CD14-positive monocyte (primary cell): Measurements from ENCODE around the gene SPATA16. TPM values are rescaled to one million over a fixed set of nuclear protein-coding genes. Genes with fewer than 3 reads are reported as not detected.
"Not testable (repeated sequence)": the region's sequence is repeated elsewhere in the genome, so short reads cannot be mapped to it uniquely, and the experiment has no call there.

Experiments
- DNase-seq, 3 donors: peaks; one replicate each; pipeline ENCODE4 v3.0.0-alpha.2; 2011 to 2022
- H2AFZ ChIP-seq: 2 replicates; pipeline ENCODE4 v1.6.0; 2012; ENCODE audit warnings: mild to moderate bottlenecking, low read depth, low read length, inconsistent platforms; ENCODE audit not compliant: insufficient read depth, poor library complexity, severe bottlenecking
- H3K27ac ChIP-seq, 2 donors: 1 replicate in 1 of 2; 2 replicates in 1 of 2; pipeline ENCODE4 v1.5.1; 2012 to 2013; ENCODE audit warnings: low read length in 2 of 2, control low read depth in 1 of 2, inconsistent platforms in 1 of 2, low read depth in 1 of 2, mild to moderate bottlenecking in 1 of 2
- H3K27me3 ChIP-seq, 2 donors: one replicate each; pipeline versions ENCODE4 v1.6.0 to v1.6.1; 2011 to 2013; ENCODE audit warnings: low read length in 2 of 2; ENCODE audit not compliant: control insufficient read depth in 2 of 2, insufficient read depth in 2 of 2
- H3K36me3 ChIP-seq, 2 donors: replicated peaks in 1 of 2; 1 replicate in 1 of 2; 2 replicates in 1 of 2; pipeline versions ENCODE4 v1.5.1 to v1.6.1; 2012 to 2013; ENCODE audit warnings: low read length in 2 of 2, control low read depth in 1 of 2, inconsistent platforms in 1 of 2, mild to moderate bottlenecking in 1 of 2; ENCODE audit not compliant: insufficient read depth in 2 of 2, control insufficient read depth in 1 of 2
- H3K4me1 ChIP-seq, 2 donors: 1 replicate in 1 of 2; 2 replicates in 1 of 2; pipeline versions ENCODE4 v1.5.1 to v1.6.1; 2012 to 2013; ENCODE audit warnings: low read length in 2 of 2, control low read depth in 1 of 2, inconsistent platforms in 1 of 2, mild to moderate bottlenecking in 1 of 2, moderate library complexity in 1 of 2; ENCODE audit not compliant: insufficient read depth in 2 of 2, control insufficient read depth in 1 of 2
- H3K4me2 ChIP-seq: replicated peaks from 2 replicates; pipeline ENCODE3; 2012; ENCODE audit warnings: low read length, moderate library complexity, mild to moderate bottlenecking; ENCODE audit not compliant: poor library complexity, severe bottlenecking; ENCODE audit errors: extremely low read depth
- H3K4me3 ChIP-seq, 3 experiments: fragments of 200-600 bp in 1 of 3; sonication (generic) in 1 of 3; replicated peaks in 1 of 3; 1 replicate in 2 of 3; 2 replicates in 1 of 3; pipeline ENCODE4 v1.5.1; 2011 to 2013; ENCODE audit warnings: low read length in 3 of 3, mild to moderate bottlenecking in 3 of 3, control low read depth in 2 of 3, low read depth in 2 of 3, inconsistent platforms in 1 of 3, moderate library complexity in 1 of 3
- H3K79me2 ChIP-seq: 2 replicates; pipeline ENCODE4 v1.6.0; 2012; ENCODE audit warnings: mild to moderate bottlenecking, control low read depth, inconsistent platforms, low read length, moderate library complexity; ENCODE audit not compliant: insufficient read depth
- H3K9ac ChIP-seq: 2 replicates; pipeline ENCODE4 v1.6.0; 2017; ENCODE audit warnings: low read length, mild to moderate bottlenecking; ENCODE audit not compliant: insufficient read depth, poor library complexity, severe bottlenecking
- H3K9me3 ChIP-seq, 2 donors: replicated peaks in 1 of 2; 1 replicate in 1 of 2; 2 replicates in 1 of 2; pipeline versions ENCODE4 v1.5.1 to v1.6.1; 2012 to 2013; ENCODE audit warnings: low read length in 2 of 2, control low read depth in 1 of 2; ENCODE audit not compliant: control insufficient read depth in 1 of 2, insufficient read depth in 1 of 2
- H4K20me1 ChIP-seq: 2 replicates; pipeline ENCODE4 v1.6.0; 2012; ENCODE audit warnings: mild to moderate bottlenecking, low read length, control low read depth, moderate library complexity; ENCODE audit not compliant: insufficient read depth
- H3K27ac Mint-ChIP-seq, 7 donors: one replicate each; pipeline ENCODE4 v1.8.0; 2020; ENCODE audit warnings: mild to moderate bottlenecking in 7 of 7, mixed read lengths in 7 of 7, moderate library complexity in 6 of 7, inconsistent platforms in 2 of 7
- H3K27me3 Mint-ChIP-seq, 3 donors: one replicate each; pipeline ENCODE4 v1.8.0; 2021 to 2022; ENCODE audit warnings: low read depth in 3 of 3, mild to moderate bottlenecking in 3 of 3, mixed read lengths in 3 of 3, moderate library complexity in 3 of 3, inconsistent platforms in 1 of 3
- H3K36me3 Mint-ChIP-seq, 2 donors: one replicate each; pipeline ENCODE4 v1.8.0; 2020; ENCODE audit warnings: mixed read lengths in 2 of 2, inconsistent platforms in 1 of 2, mild to moderate bottlenecking in 1 of 2
- H3K4me1 Mint-ChIP-seq: one replicate; pipeline ENCODE4 v1.8.0; 2020; ENCODE audit warnings: mild to moderate bottlenecking, mixed read lengths
- H3K4me3 Mint-ChIP-seq, 2 donors: one replicate each; pipeline ENCODE4 v1.8.0; 2020; ENCODE audit warnings: mild to moderate bottlenecking in 2 of 2, mixed read lengths in 2 of 2, moderate library complexity in 1 of 2
- H3K9me3 Mint-ChIP-seq, 7 donors: one replicate each; pipeline ENCODE4 v1.8.0; 2020 to 2022; ENCODE audit warnings: mixed read lengths in 7 of 7, mild to moderate bottlenecking in 6 of 7, moderate library complexity in 6 of 7, inconsistent platforms in 2 of 7
- CTCF ChIP-seq: fragments of 200-600 bp; IDR thresholded peaks from one replicate; pipeline ENCODE4 v1.8.0; 2022; ENCODE audit warnings: antibody characterized with exemption, mild to moderate bottlenecking
- WGBS: methylation state at CpG from one replicate; pipeline ENCODE4 v1.1.5; 2013; ENCODE audit warnings: missing lambda C conversion rate; ENCODE audit not compliant: insufficient coverage; 5-methylcytosine and 5-hydroxymethylcytosine counted together
- intact Hi-C, 2 donors: fragments of 100-400 bp; cut with micrococcal nuclease; formaldehyde crosslinking; loops; one replicate each; pipeline versions ENCODE4 v1.15.0 to v1.15.1; 2023
- polyA plus RNA-seq, 3 donors: library from polyadenylated mRNA; depleted of rRNA in 1 of 3; unstranded in 2 of 3; stranded (reverse) in 1 of 3; fragments of 300-500 nt in 2 of 3; fragments of >200 nt in 1 of 3; fragmentation: Illumina TruSeq in 2 of 3; gene quantifications; 1 replicate in 2 of 3; 2 replicates in 1 of 3; pipeline ENCODE4 v1.2.3, GENCODE V29; 2012 to 2021

The SPATA16 gene
- polyA plus RNA-seq, 3 donors: not detected

GRCh38 chr3:172882563-172882962 is 258.5 kb downstream of the SPATA16 start:
- H3K27me3 Mint-ChIP-seq: no peaks in the 10 kb centered on the region
- H3K4me3 Mint-ChIP-seq: no peak overlapping the region
- no peak for TF ChIP-seq CTCF
- H3K27ac Mint-ChIP-seq: peak overlapping the region in 1 of 7 donors; percentile 57
- Histone ChIP-seq H3K79me2 (no peaks in the 10 kb centered on the region), H3K36me3 (no peaks in the 10 kb centered on the region), H3K27me3 (no peaks in the 10 kb centered on the region), H3K4me3 (no peak overlapping the region), H3K27ac (no peak overlapping the region), H3K9ac (no peak overlapping the region), H3K4me2 (no peak overlapping the region), H3K4me1 (no peaks in the 10 kb centered on the region), H3K9me3 (peaks cover 4 to 7% of the 10 kb centered on the region in 2 donors), H4K20me1 (no peaks in the 10 kb centered on the region), H2AFZ (no peak overlapping the region)
- 82% methylated on average over 1 of the region's 1 CpG for WGBS
- intact Hi-C loops: no loop called here
- H3K9me3 Mint-ChIP-seq: peaks cover 10 to 34% (median 20%) of the 10 kb centered on the region in 7 donors
- no peak for DNase-seq
- H3K4me1 Mint-ChIP-seq: no peaks in the 10 kb centered on the region
- H3K36me3 Mint-ChIP-seq: no peaks in the 10 kb centered on the region

DNA sequence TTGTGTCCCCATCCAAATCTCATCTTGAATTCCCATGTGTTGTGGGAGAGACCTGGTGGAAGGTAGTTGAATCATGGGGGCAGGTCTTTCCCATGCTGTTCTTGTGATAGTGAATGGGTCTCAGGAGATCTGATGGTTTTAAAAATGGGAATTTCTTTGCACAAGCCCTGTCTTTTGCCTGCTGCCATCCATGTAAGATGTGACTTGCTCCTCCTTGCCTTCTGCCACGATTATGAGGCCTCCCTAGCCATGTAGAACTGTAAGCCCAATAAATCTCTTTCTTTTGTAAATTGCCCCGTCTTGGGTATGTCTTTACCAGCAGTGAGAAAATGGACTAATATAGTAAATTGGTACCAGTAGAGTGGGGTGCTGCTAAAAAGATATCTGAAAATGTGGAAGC is 261.7 kb downstream of the SPATA16 start:
- peaks cover 11 to 34% (median 21%) of the 10 kb centered on the region in 7 donors for H3K9me3 Mint-ChIP-seq

More for the DNA sequence above, 261.7 kb downstream of the SPATA16 start:
- H3K27ac ChIP-seq, H3K27ac Mint-ChIP-seq, H3K27me3 ChIP-seq, H3K4me1 Mint-ChIP-seq, H3K27me3 Mint-ChIP-seq, DNase-seq, H3K79me2 ChIP-seq, H3K4me1 ChIP-seq, H4K20me1 ChIP-seq, H3K36me3 ChIP-seq, H2AFZ ChIP-seq, H3K9ac ChIP-seq, intact Hi-C loops, H3K36me3 Mint-ChIP-seq, H3K4me3 Mint-ChIP-seq, H3K4me2 ChIP-seq, H3K4me3 ChIP-seq, H3K9me3 ChIP-seq: not testable (repeated sequence)
- WGBS: no CpG with 5 or more reads among the region's 2 CpGs
